Left ventricle myocardium inferior (tissue), 1 donor: ENCODE measurements around the gene YPEL5. TPM values are rescaled to one million over a fixed set of nuclear protein-coding genes. Genes with fewer than 3 reads are reported as not detected.
A peak's percentile ranks its signal among the peaks of the same experiment; 100 is the strongest.

Source experiments
- DNase-seq: peaks from one replicate; pipeline ENCODE4 v3.0.0-alpha.2; 2020
- H3K27ac ChIP-seq: fragments of 200-600 bp; replicated peaks from 2 replicates; pipeline ENCODE4 v1.8.0; 2021
- H3K27me3 ChIP-seq: fragments of 200-600 bp; 2 replicates; pipeline ENCODE4 v1.8.0; 2021; ENCODE audit warnings: low read depth
- H3K36me3 ChIP-seq: fragments of 200-600 bp; 2 replicates; pipeline ENCODE4 v1.8.0; 2021
- H3K4me1 ChIP-seq: fragments of 200-600 bp; 2 replicates; pipeline ENCODE4 v1.8.0; 2021
- H3K4me3 ChIP-seq: fragments of 200-600 bp; 2 replicates; pipeline ENCODE4 v1.8.0; 2021; ENCODE audit warnings: mild to moderate bottlenecking, moderate library complexity
- H3K9me3 ChIP-seq: fragments of 200-600 bp; replicated peaks from 2 replicates; pipeline ENCODE4 v1.8.0; 2021
- CTCF ChIP-seq: fragments of 200-600 bp; IDR thresholded peaks from 2 replicates; pipeline ENCODE4 v1.8.0; 2021; ENCODE audit warnings: antibody characterized with exemption, mild to moderate bottlenecking, borderline replicate concordance
- intact Hi-C: fragments of 100-400 bp; cut with micrococcal nuclease; formaldehyde crosslinking; loops from one replicate; pipeline ENCODE4 v1.11.0; 2022
- total RNA-seq: library from RNA; stranded (reverse); fragmentation: NEBNext Ultra II Directional; extraction: Animal tissue kit (Norgen Biotek cat#: 25700); gene quantifications from one replicate; pipeline ENCODE4 v1.2.1, GENCODE V29; 2021
- donor health status: DM: no; HTN: yes; CAD: no; lungs with severe emphysema.

The YPEL5 gene
- total RNA-seq, 1 donor from 2014 or later, result 63.6 TPM

GRCh38 chr2:30206461-30207430, 59.9 kb downstream of the YPEL5 start:
- no peak for DNase-seq
- intact Hi-C loops, result no loop called here
- Histone ChIP-seq H3K9me3 (no peaks in the 10 kb centered on the region), H3K36me3 (no peaks in the 10 kb centered on the region), H3K27me3 (no peaks in the 10 kb centered on the region), H3K27ac (no peak overlapping the region), H3K4me3 (no peak overlapping the region), H3K4me1 (peaks cover 27% of the 10 kb centered on the region)
- TF ChIP-seq CTCF, result no peak

- H3K4me3 ChIP-seq, result no peak overlapping the region
- DNase-seq, result peak; percentile 53
- peaks cover 11% of the 10 kb centered on the region for H3K4me1 ChIP-seq
- intact Hi-C loops, result loop anchor here (2.0 kb wide), 1 partner anchor 498 kb away; no protein-coding TSS in a partner anchor
- peak; percentile 94 for TF ChIP-seq CTCF
- H3K27ac ChIP-seq, result peak overlapping the region; percentile 16
- no peaks in the 10 kb centered on the region for H3K27me3 ChIP-seq
- no peaks in the 10 kb centered on the region for H3K9me3 ChIP-seq
- H3K36me3 ChIP-seq, result no peaks in the 10 kb centered on the region
These were observed 61.6 kb downstream of the YPEL5 start for GRCh38 chr2:30208453-30208852.

- Histone ChIP-seq H3K27me3 (no peaks in the 10 kb centered on the region), H3K4me1 (peaks cover 15% of the 10 kb centered on the region), H3K27ac (no peak overlapping the region), H3K36me3 (no peaks in the 10 kb centered on the region), H3K9me3 (no peaks in the 10 kb centered on the region), H3K4me3 (no peak overlapping the region)
- no peak for DNase-seq
- no peak for TF ChIP-seq CTCF
- intact Hi-C loops, result loop anchor here (2.0 kb wide), 1 partner anchor 498 kb away; no protein-coding TSS in a partner anchor
These were observed 62.4 kb downstream of the YPEL5 start for GRCh38 chr2:30209227-30209626.

Other genes with a start within 250 kb of the YPEL5 start
- 0.14 TPM for gene ALK, start 225.4 kb upstream of the YPEL5 start, total RNA-seq
- 200 TPM for gene LBH, start 84.5 kb downstream of the YPEL5 start, total RNA-seq